Astrocyte (in vitro differentiated cells and primary cell): ENCODE measurements around the gene FGF12. TPM values are rescaled to one million over a fixed set of nuclear protein-coding genes. Genes with fewer than 3 reads are reported as not detected.

Experiments
- DNase-seq: peaks from one replicate; pipeline ENCODE4 v3.0.0-alpha.2; 2010; ENCODE audit warnings: low read depth
- FAIRE-seq: peaks from 2 replicates; lab custom pipeline; 2011; peaks lifted over from hg19 to GRCh38; lab: Jason Lieb, UNC
- H2AFZ ChIP-seq: 2 replicates; pipeline ENCODE4 v1.6.0; 2012; ENCODE audit warnings: low read depth, low read length, inconsistent platforms
- H3K27ac ChIP-seq: 2 replicates; pipeline ENCODE4 v1.5.1; 2011; ENCODE audit warnings: low read depth, low read length, inconsistent platforms
- H3K27me3 ChIP-seq: 2 replicates; pipeline ENCODE4 v1.6.0; 2011; ENCODE audit warnings: low read length, inconsistent platforms; ENCODE audit not compliant: insufficient read depth
- H3K36me3 ChIP-seq: 2 replicates; pipeline ENCODE4 v1.5.1; 2011; ENCODE audit warnings: low read length, inconsistent platforms; ENCODE audit not compliant: insufficient read depth
- H3K4me1 ChIP-seq: 2 replicates; pipeline ENCODE4 v1.5.1; 2011; ENCODE audit warnings: low read length, inconsistent platforms; ENCODE audit not compliant: insufficient read depth
- H3K4me2 ChIP-seq: 2 replicates; pipeline ENCODE4 v1.6.0; 2012; ENCODE audit warnings: low read length, inconsistent platforms
- H3K4me3 ChIP-seq: 2 replicates; pipeline ENCODE4 v1.5.1; 2011; ENCODE audit warnings: low read depth, mild to moderate bottlenecking, low read length, inconsistent platforms; ENCODE audit not compliant: insufficient read depth
- H3K79me2 ChIP-seq: 2 replicates; pipeline ENCODE4 v1.6.0; 2012; ENCODE audit warnings: mild to moderate bottlenecking, low read length, inconsistent platforms; ENCODE audit not compliant: insufficient read depth
- H3K9ac ChIP-seq: 2 replicates; pipeline ENCODE4 v1.6.0; 2012; ENCODE audit warnings: mild to moderate bottlenecking, low read length, inconsistent platforms
- H3K9me3 ChIP-seq: 2 replicates; pipeline ENCODE4 v1.5.1; 2012; ENCODE audit warnings: low read depth, mild to moderate bottlenecking, low read length, inconsistent platforms; ENCODE audit not compliant: insufficient read depth
- H4K20me1 ChIP-seq: 2 replicates; pipeline ENCODE4 v1.6.0; 2012; ENCODE audit warnings: low read length, inconsistent platforms; ENCODE audit not compliant: insufficient read depth
- H3K27ac Mint-ChIP-seq: one replicate; pipeline ENCODE4 v1.8.0; 2021; ENCODE audit warnings: mild to moderate bottlenecking, mixed read lengths; ENCODE audit not compliant: unreplicated experiment
- H3K27me3 Mint-ChIP-seq: one replicate; pipeline ENCODE4 v1.8.0; 2021; ENCODE audit warnings: low read depth, mixed read lengths; ENCODE audit not compliant: unreplicated experiment
- H3K36me3 Mint-ChIP-seq: one replicate; pipeline ENCODE4 v1.8.0; 2021; ENCODE audit warnings: low read depth, mixed read lengths; ENCODE audit not compliant: unreplicated experiment
- H3K4me1 Mint-ChIP-seq: one replicate; pipeline ENCODE4 v1.8.0; 2021; ENCODE audit warnings: low read depth, mixed read lengths; ENCODE audit not compliant: unreplicated experiment
- H3K4me3 Mint-ChIP-seq: one replicate; pipeline ENCODE4 v1.8.0; 2021; ENCODE audit warnings: mild to moderate bottlenecking, moderate library complexity, mixed read lengths; ENCODE audit not compliant: unreplicated experiment
- H3K9me3 Mint-ChIP-seq: one replicate; pipeline ENCODE4 v1.8.0; 2021; ENCODE audit warnings: mild to moderate bottlenecking, mixed read lengths; ENCODE audit not compliant: unreplicated experiment
- EZH2 ChIP-seq: IDR thresholded peaks from 2 replicates; pipeline ENCODE4 v1.6.1; 2012; ENCODE audit warnings: mild to moderate bottlenecking, low read length, inconsistent platforms; ENCODE audit not compliant: insufficient read depth
- total RNA-seq: library from RNA; stranded (reverse); gene quantifications from 2 replicates; pipeline ENCODE4 v1.2.1, GENCODE V29; 2021
- TF ChIP-seq, protein P1 (sequence below): IDR thresholded peaks from 2 replicates; pipeline ENCODE4 v1.5.1; 2011; ENCODE audit warnings: low read depth, mild to moderate bottlenecking, inconsistent platforms, low read length, moderate library complexity; ENCODE audit not compliant: insufficient read depth

Gene FGF12
- total RNA-seq, 1 donor from 2014 or later = 1.4 TPM

DNA sequence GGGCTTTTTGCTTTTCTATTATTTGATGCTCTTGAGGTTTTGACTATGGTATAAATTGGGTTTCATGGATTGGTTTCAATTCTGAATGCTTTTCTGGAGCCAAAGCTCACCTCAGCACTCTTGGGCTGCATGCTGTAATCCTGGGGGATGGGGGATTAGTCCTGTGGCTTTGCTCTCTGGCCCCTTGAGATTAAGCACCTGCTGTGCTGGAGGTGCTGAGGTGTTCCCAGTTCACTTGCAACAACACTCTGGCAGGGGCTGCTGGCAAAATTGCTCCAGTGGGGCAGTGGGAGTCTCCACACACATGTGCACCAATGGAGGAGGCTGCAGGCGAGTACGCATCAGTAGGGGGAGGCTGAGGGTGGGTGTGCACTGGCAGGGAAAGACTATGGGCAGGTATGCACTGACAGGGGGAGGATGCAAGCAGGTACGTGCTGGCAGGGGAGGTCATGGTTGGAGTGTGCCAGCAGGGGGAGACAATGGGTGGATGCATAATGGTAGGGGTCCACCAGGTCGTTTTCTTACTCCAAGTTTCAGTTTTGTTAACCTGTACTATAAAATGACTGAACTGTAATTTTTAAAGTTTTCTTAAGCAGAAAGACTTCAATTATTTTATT lies 489.2 kb downstream of the FGF12 start:
- H3K79me2 ChIP-seq = no peaks in the 10 kb centered on the region
- H3K36me3 ChIP-seq = no peaks in the 10 kb centered on the region
- no peaks in the 10 kb centered on the region for H3K9me3 ChIP-seq
- H4K20me1 ChIP-seq = no peaks in the 10 kb centered on the region
- H3K4me2 ChIP-seq = no peak overlapping the region
- H2AFZ ChIP-seq = no peak overlapping the region
- no peaks in the 10 kb centered on the region for H3K4me1 Mint-ChIP-seq
- H3K9me3 Mint-ChIP-seq = no peaks in the 10 kb centered on the region
- no peak overlapping the region for H3K4me3 Mint-ChIP-seq
- DNase-seq (no peak), FAIRE-seq (no peak)
- no peak overlapping the region for H3K27ac Mint-ChIP-seq
- H3K36me3 Mint-ChIP-seq = no peaks in the 10 kb centered on the region
- TF ChIP-seq, protein P1, sequence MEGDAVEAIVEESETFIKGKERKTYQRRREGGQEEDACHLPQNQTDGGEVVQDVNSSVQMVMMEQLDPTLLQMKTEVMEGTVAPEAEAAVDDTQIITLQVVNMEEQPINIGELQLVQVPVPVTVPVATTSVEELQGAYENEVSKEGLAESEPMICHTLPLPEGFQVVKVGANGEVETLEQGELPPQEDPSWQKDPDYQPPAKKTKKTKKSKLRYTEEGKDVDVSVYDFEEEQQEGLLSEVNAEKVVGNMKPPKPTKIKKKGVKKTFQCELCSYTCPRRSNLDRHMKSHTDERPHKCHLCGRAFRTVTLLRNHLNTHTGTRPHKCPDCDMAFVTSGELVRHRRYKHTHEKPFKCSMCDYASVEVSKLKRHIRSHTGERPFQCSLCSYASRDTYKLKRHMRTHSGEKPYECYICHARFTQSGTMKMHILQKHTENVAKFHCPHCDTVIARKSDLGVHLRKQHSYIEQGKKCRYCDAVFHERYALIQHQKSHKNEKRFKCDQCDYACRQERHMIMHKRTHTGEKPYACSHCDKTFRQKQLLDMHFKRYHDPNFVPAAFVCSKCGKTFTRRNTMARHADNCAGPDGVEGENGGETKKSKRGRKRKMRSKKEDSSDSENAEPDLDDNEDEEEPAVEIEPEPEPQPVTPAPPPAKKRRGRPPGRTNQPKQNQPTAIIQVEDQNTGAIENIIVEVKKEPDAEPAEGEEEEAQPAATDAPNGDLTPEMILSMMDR = no peak
- TF ChIP-seq EZH2 = no peak
- no peaks in the 10 kb centered on the region for H3K27me3 Mint-ChIP-seq
- H3K27ac ChIP-seq = no peak overlapping the region
- no peak overlapping the region for H3K4me3 ChIP-seq
- no peaks in the 10 kb centered on the region for H3K4me1 ChIP-seq
- no peaks in the 10 kb centered on the region for H3K27me3 ChIP-seq
- H3K9ac ChIP-seq = no peak overlapping the region

DNA sequence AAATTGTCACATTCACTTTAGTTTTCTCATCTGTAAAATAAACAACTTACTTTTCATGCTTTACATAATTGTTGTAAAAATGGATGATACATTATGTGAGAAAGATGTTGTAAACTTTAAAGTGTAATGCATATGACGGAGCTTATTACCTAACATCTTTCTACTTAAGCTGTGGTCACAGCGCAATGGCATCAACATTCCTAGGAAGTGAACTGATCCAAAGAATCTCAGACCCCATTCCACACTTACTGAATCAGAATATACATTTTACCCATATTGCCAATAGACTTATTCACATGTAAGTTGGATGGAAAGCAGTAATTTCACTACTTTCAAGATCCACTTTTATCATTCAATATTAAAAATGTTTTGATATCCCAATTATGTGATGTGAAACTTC lies 497.5 kb downstream of the FGF12 start:
- Mint-ChIP-seq H3K27me3 (no peaks in the 10 kb centered on the region), H3K27ac (no peak overlapping the region), H3K4me1 (peaks cover 12% of the 10 kb centered on the region), H3K4me3 (no peak overlapping the region), H3K9me3 (no peaks in the 10 kb centered on the region), H3K36me3 (no peaks in the 10 kb centered on the region)
- no peak overlapping the region for H3K27ac ChIP-seq
- H3K27me3 ChIP-seq = no peaks in the 10 kb centered on the region
- no peak overlapping the region for H3K4me2 ChIP-seq
- H3K79me2 ChIP-seq = no peaks in the 10 kb centered on the region
- H3K9me3 ChIP-seq = peaks cover 4% of the 10 kb centered on the region
- no peak for TF ChIP-seq EZH2
- TF ChIP-seq, protein P1 = no peak
- H3K4me1 ChIP-seq = no peaks in the 10 kb centered on the region
- peak; percentile 35 for DNase-seq
- FAIRE-seq = no peak
- H4K20me1 ChIP-seq = no peaks in the 10 kb centered on the region
- no peak overlapping the region for H3K4me3 ChIP-seq
- no peak overlapping the region for H2AFZ ChIP-seq
- no peak overlapping the region for H3K9ac ChIP-seq
- H3K36me3 ChIP-seq = no peaks in the 10 kb centered on the region

DNA sequence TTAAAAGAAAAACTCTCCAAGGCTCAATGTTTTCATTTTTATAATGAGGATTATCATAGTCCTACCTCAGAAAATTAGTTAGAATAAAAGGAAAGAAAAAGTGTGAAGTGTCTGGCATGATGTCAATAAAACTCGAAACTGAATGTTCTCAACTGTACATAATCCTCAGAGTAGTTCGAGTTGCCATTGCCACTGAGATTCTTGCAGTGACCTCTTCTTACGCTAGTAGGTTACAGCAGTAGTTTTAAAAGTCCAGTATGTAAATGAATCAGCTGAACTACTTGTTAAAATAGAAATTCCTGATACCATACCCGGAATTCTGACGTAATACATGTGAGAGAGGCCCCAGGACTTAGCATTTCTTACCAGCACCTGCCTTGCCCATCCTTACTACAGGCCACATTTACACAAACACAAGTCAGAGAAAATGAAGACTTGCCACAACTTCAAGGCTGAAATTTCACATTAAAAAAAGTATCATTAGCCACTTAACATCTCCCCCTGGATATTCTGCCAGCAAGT lies 502.6 kb downstream of the FGF12 start:
- H3K27ac Mint-ChIP-seq = no peak overlapping the region
- no peaks in the 10 kb centered on the region for H3K36me3 Mint-ChIP-seq
- no peaks in the 10 kb centered on the region for H3K79me2 ChIP-seq
- H3K4me1 Mint-ChIP-seq = peaks cover 3% of the 10 kb centered on the region
- H3K27me3 ChIP-seq = no peaks in the 10 kb centered on the region
- no peak overlapping the region for H3K4me3 ChIP-seq
- H2AFZ ChIP-seq = no peak overlapping the region
- no peaks in the 10 kb centered on the region for H3K4me1 ChIP-seq
- no peaks in the 10 kb centered on the region for H4K20me1 ChIP-seq
- H3K9ac ChIP-seq = no peak overlapping the region
- H3K9me3 ChIP-seq = no peaks in the 10 kb centered on the region
- H3K27ac ChIP-seq = no peak overlapping the region
- no peaks in the 10 kb centered on the region for H3K27me3 Mint-ChIP-seq
- no peaks in the 10 kb centered on the region for H3K9me3 Mint-ChIP-seq
- no peak overlapping the region for H3K4me3 Mint-ChIP-seq
- no peaks in the 10 kb centered on the region for H3K36me3 ChIP-seq
- TF ChIP-seq, protein P1 = no peak
- TF ChIP-seq EZH2 = no peak
- FAIRE-seq (no peak), DNase-seq (no peak)
- no peak overlapping the region for H3K4me2 ChIP-seq
